ENCODE results near the gene MOSMO. TPM values are rescaled to one million over a fixed set of nuclear protein-coding genes. Genes with fewer than 3 reads are reported as not detected.
A peak's percentile ranks its signal among the peaks of the same experiment; 100 is the strongest.

MOSMO gene
- total and polyA plus RNA-seq, 9 of the 15 experiments (the other 6 are each of a cell fraction or from before 2014, with no cell fraction given) = 1.9 to 13.3 (median 7.7) TPM

- no peak for TF ChIP-seq TOE1 (IDR thresholded peaks at IDR 0.05; ENCODE audit: borderline replicate concordance)
- no peak for TF ChIP-seq TOE1 (CRISPR knock-in tag; IDR thresholded peaks at IDR 0.05; ENCODE audit: borderline replicate concordance, low read depth)
- TF ChIP-seq ZNF318 (IDR thresholded peaks at IDR 0.05; ENCODE audit: borderline replicate concordance in 1 of 2, low read depth in 1 of 2) = no peak
- peak in 1 of 2 experiments; percentile 56; a peak in 2 of 4 replicates for TF ChIP-seq UBTF (IDR thresholded peaks at IDR 0.05; ENCODE audit: borderline replicate concordance in 1 of 2, low read depth in 2 of 2, low read length in 2 of 2)
- TF ChIP-seq MCM2 (IDR thresholded peaks at IDR 0.05; ENCODE audit: low read depth) = no peak
- TF ChIP-seq, protein P1, sequence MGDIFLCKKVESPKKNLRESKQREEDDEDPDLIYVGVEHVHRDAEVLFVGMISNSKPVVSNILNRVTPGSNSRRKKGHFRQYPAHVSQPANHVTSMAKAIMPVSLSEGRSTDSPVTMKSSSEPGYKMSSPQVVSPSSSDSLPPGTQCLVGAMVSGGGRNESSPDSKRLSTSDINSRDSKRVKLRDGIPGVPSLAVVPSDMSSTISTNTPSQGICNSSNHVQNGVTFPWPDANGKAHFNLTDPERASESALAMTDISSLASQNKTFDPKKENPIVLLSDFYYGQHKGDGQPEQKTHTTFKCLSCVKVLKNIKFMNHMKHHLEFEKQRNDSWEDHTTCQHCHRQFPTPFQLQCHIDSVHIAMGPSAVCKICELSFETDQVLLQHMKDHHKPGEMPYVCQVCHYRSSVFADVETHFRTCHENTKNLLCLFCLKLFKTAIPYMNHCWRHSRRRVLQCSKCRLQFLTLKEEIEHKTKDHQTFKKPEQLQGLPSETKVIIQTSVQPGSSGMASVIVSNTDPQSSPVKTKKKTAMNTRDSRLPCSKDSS (IDR thresholded peaks at IDR 0.05; ENCODE audit: low read depth, partially characterized antibody) = no peak
- TF ChIP-seq TSC22D4 (tag; IDR thresholded peaks at IDR 0.05) = no peak
- TF ChIP-seq MTA2 (IDR thresholded peaks at IDR 0.05; ENCODE audit: low read depth) = no peak
- TF ChIP-seq ZFP30 (CRISPR knock-in tag; IDR thresholded peaks at IDR 0.05; ENCODE audit: borderline replicate concordance) = no peak
- no peak for TF ChIP-seq CEBPZ (IDR thresholded peaks at IDR 0.05; ENCODE audit: borderline replicate concordance, low read depth, low read length)
Measured at GRCh38 chr16:22007509-22008214, at the start of gene MOSMO (continued).
